IPS-18a (cell line): ENCODE results near the gene CD247.

Source experiments
- H3K27ac ChIP-seq: one replicate; pipeline ENCODE4 v1.5.1; 2013; ENCODE audit warnings: low read length
- H3K27me3 ChIP-seq: one replicate; pipeline ENCODE4 v1.6.1; 2013; ENCODE audit warnings: mild to moderate bottlenecking, low read length; ENCODE audit not compliant: control insufficient read depth, insufficient read depth
- H3K36me3 ChIP-seq: one replicate; pipeline ENCODE4 v1.6.1; 2013; ENCODE audit warnings: low read depth, low read length; ENCODE audit not compliant: control insufficient read depth
- H3K4me1 ChIP-seq: one replicate; pipeline ENCODE4 v1.6.1; 2013; ENCODE audit warnings: low read depth, low read length; ENCODE audit not compliant: control insufficient read depth
- H3K4me3 ChIP-seq: one replicate; pipeline ENCODE4 v1.5.1; 2013; ENCODE audit warnings: low read length
- H3K9ac ChIP-seq: one replicate; pipeline ENCODE4 v1.6.1; 2013; ENCODE audit warnings: mild to moderate bottlenecking, low read length, moderate library complexity
- H3K9me3 ChIP-seq: one replicate; pipeline ENCODE4 v1.6.1; 2013; ENCODE audit warnings: low read depth, low read length; ENCODE audit not compliant: control insufficient read depth

Gene CD247

GRCh38 chr1:167492481-167492910, 25.8 kb downstream of the CD247 start:
- Histone ChIP-seq H3K9me3 (no peaks in the 10 kb centered on the region), H3K36me3 (no peaks in the 10 kb centered on the region), H3K27me3 (no peaks in the 10 kb centered on the region), H3K4me3 (no peak overlapping the region), H3K9ac (no peak overlapping the region), H3K4me1 (peaks cover 32% of the 10 kb centered on the region), H3K27ac (no peak overlapping the region)

GRCh38 chr1:167491586-167492461, 26.5 kb downstream of the CD247 start:
- no peak overlapping the region for H3K9ac ChIP-seq
- H3K27ac ChIP-seq: no peak overlapping the region
- no peaks in the 10 kb centered on the region for H3K9me3 ChIP-seq
- H3K36me3 ChIP-seq: no peaks in the 10 kb centered on the region
- peaks cover 32% of the 10 kb centered on the region for H3K4me1 ChIP-seq
- H3K27me3 ChIP-seq: no peaks in the 10 kb centered on the region
- H3K4me3 ChIP-seq: no peak overlapping the region

DNA sequence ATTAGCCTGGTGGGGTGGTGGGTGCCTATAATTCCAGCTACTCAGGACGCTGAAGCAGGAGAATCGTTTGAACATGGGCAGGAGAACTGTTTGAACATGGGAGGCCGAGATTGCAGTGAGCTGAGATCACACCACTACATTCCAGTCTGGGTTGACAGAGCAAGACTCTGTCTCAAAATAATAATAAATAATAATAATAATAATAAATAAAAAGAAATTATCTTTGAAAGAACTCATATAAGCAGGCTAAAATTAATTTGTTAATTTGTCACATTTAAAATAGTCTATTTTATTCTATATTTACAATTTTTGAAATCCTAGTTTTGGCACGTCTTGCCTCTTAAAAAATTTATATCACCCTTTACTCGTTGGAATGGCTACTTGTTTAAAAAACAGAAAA, 27.6 kb downstream of the CD247 start:
- H3K36me3 ChIP-seq: no peaks in the 10 kb centered on the region
- H3K27ac ChIP-seq: no peak overlapping the region
- H3K9ac ChIP-seq: no peak overlapping the region
- H3K4me1 ChIP-seq: peaks cover 32% of the 10 kb centered on the region
- H3K4me3 ChIP-seq: no peak overlapping the region
- H3K9me3 ChIP-seq: no peaks in the 10 kb centered on the region
- H3K27me3 ChIP-seq: no peaks in the 10 kb centered on the region

DNA sequence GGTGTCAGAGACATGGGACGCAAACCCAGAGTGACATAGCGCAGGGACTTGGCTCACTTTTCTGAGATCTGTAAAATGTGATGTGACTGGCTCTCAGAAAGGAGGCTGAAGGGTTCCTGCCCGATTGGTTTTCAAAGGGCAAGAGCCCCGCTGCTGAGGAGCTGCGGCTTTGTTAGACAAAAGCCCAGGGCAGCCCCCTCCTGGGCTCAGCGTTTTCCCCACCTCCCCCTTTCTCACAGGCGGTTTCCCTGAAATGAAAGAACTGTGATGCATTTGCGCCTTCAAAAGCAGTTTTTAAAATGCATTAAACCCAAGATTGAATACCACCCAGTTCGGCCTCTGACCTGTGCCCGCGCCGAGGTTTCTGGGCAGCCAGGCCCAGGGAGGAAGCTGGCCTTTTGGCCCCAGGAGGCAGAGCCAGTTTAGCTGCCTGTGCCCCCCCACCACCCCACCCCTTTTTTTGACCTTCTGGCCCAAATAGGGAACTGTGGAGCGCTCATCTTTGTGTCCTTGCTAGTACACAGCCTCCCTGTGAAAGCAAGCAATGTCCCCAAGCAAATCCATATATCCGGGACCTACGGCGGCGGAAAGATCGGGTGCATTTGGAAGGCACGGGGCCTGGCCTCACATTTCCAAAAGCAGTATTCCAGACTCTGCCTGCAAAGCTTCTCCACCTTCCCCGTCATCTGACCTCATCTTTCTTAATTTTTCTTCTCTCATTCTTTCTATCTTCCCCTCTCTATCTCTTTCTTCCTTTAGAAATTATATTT, 28.6 kb downstream of the CD247 start:
- Histone ChIP-seq H3K4me1 (peaks cover 39% of the 10 kb centered on the region), H3K36me3 (no peaks in the 10 kb centered on the region), H3K9me3 (no peaks in the 10 kb centered on the region), H3K9ac (peak overlapping the region; percentile 40), H3K4me3 (peak overlapping the region; percentile 42), H3K27ac (peak overlapping the region; percentile 48), H3K27me3 (no peaks in the 10 kb centered on the region)

DNA sequence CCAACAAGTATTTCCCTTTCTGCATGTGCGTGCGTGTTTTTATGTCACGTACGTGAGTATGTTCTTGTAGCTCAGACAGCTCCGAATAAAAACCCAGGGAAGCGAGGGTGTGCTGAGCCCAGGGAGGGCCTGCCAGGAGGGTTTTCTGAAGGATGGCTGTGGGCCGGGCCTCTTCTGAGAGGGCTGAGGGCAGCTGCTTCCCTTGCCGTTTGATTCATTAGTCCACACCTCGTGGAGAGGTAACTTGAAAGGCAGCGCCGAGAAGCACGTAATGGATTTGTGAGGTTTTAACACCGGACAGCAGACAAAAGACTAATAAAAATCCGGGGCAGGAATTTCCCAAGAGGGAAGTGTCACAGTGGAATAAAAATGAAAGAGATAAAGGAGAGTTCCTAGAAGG, 29.5 kb downstream of the CD247 start:
- Histone ChIP-seq H3K27ac (no peak overlapping the region), H3K4me3 (peak overlapping the region; percentile 42), H3K27me3 (no peaks in the 10 kb centered on the region), H3K9me3 (no peaks in the 10 kb centered on the region), H3K36me3 (no peaks in the 10 kb centered on the region), H3K4me1 (peaks cover 39% of the 10 kb centered on the region), H3K9ac (no peak overlapping the region)

GRCh38 chr1:167487614-167488013, 30.7 kb downstream of the CD247 start:
- Histone ChIP-seq H3K36me3 (no peaks in the 10 kb centered on the region), H3K9ac (no peak overlapping the region), H3K9me3 (no peaks in the 10 kb centered on the region), H3K27me3 (no peaks in the 10 kb centered on the region), H3K4me1 (peaks cover 38% of the 10 kb centered on the region), H3K4me3 (no peak overlapping the region), H3K27ac (no peak overlapping the region)

DNA sequence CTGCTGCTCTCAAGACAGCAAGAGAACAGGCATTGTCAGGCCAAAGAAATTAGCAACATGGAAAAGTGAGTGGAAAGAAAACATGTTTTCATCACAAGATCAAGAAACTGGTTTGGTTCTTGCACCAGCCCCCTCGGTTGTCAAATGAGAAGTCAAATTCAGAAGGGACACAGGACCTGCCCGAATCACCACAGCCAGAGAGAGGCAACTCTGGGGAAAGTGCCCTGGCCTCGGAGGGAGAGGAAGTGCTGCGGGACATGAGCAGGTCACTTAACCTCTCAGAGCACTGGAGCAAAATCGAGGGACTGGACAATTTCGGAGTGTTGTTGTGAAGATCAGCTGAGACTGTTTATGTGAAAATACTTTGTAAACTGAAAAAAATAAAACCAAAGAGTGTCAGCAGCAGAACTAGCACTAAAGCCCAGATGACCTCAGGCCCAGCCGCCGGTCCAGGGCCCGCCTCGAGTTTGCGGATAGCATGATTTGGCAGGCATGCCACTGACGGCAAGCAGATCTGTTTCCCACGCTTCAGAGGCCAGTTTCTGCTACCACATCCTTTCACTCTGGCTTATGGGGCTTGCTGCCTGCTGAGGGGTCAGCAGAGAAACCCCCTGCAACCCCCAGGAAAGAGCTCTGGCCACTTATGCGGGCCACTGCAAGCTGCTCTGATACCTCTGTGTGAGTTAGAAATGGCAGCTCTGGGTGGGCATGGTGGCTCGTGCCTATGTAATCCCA, 32.1 kb downstream of the CD247 start:
- Histone ChIP-seq H3K4me1 (peaks cover 29% of the 10 kb centered on the region), H3K9me3 (no peaks in the 10 kb centered on the region), H3K36me3 (no peaks in the 10 kb centered on the region), H3K27me3 (no peaks in the 10 kb centered on the region), H3K9ac (no peak overlapping the region), H3K27ac (no peak overlapping the region), H3K4me3 (no peak overlapping the region)

DNA sequence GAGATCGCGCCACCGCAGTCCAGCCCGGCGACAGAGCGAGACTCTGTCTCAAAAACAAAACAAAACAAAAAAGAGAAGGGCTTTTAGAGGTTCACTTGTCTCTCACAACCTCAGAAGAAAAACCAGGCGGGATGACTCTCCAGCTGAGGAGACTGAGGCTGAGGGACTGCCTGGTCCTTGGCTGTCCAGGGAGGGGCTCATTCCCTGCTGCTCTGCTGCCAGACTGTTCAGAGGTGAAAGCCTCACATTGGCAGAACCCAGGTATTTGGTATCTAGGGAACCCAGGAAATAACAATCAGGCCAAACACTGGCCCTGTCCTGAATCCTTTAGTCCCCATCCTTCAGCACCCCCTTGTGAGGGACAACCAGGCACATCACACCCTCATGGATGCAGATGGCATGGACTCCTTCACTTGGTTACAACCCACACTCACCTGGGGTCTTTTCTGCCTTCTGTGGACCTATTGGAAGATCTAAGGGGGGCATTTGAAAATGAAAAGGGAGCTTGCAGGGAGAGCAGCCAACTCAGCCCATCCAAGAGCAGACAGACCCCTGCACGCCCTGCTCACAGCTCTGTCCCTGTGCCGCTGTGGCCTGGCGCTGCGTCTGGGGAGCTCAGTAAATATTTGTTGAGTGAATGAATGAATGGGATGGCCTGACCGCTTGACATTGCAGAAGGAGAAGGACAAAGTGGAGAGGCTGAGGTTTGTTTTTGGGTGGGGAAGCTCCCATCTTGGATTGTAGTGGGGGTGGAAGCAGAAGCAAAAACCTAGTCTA, 33.4 kb downstream of the CD247 start:
- H3K9me3 ChIP-seq: no peaks in the 10 kb centered on the region
- H3K27me3 ChIP-seq: no peaks in the 10 kb centered on the region
- H3K4me3 ChIP-seq: no peak overlapping the region
- H3K9ac ChIP-seq: no peak overlapping the region
- H3K36me3 ChIP-seq: no peaks in the 10 kb centered on the region
- no peak overlapping the region for H3K27ac ChIP-seq
- peaks cover 25% of the 10 kb centered on the region for H3K4me1 ChIP-seq

- H3K4me1 ChIP-seq: peaks cover 17% of the 10 kb centered on the region
- H3K27ac ChIP-seq: no peak overlapping the region
- no peaks in the 10 kb centered on the region for H3K9me3 ChIP-seq
- H3K36me3 ChIP-seq: no peaks in the 10 kb centered on the region
- H3K4me3 ChIP-seq: no peak overlapping the region
- no peaks in the 10 kb centered on the region for H3K27me3 ChIP-seq
- no peak overlapping the region for H3K9ac ChIP-seq
Measured at GRCh38 chr1:167483790-167484189, 34.5 kb downstream of the CD247 start.

DNA sequence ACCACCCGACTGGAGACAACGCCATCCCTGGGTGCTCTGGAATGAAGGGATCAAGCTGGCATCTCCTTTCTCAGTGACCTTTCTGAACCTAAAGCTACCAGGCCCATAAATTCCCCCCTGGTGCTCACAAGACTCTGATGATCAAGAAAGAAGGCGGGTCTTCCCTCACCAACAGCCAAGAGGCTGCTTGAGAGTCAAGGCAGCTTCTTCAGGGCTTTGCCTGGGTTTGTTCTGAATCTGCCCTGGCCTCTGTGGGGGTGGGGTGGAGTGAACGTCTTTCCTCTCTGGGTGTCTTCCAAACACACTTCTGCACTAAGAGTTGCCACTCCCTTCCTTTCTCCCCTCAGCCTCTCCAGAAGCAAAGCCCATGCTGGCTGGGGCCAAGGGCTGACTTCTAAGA, 36.1 kb downstream of the CD247 start:
- Histone ChIP-seq H3K9me3 (no peaks in the 10 kb centered on the region), H3K9ac (no peak overlapping the region), H3K4me1 (peaks cover 7% of the 10 kb centered on the region), H3K36me3 (no peaks in the 10 kb centered on the region), H3K27ac (no peak overlapping the region), H3K27me3 (no peaks in the 10 kb centered on the region), H3K4me3 (no peak overlapping the region)
